Karpas-422 (cell line): ENCODE data around the gene CTAG1A. TPM values are rescaled to one million over a fixed set of nuclear protein-coding genes. Genes with fewer than 3 reads are reported as not detected.
"Not testable (repeated sequence)": the region's sequence is repeated elsewhere in the genome, so short reads cannot be mapped to it uniquely, and the experiment has no call there.

ENCODE experiments used
- DNase-seq: peaks from one replicate; pipeline ENCODE4 v3.0.0-alpha.2; 2015
- H2AFZ ChIP-seq: fragments of 200-600 bp; sonication (generic); 2 replicates; pipeline ENCODE4 v1.6.1; 2014; ENCODE audit warnings: antibody characterized with exemption, low read length, mixed read lengths
- H3K27ac ChIP-seq: fragments of 200-600 bp; sonication (generic); 2 replicates; pipeline ENCODE4 v1.5.1; 2014; ENCODE audit warnings: mild to moderate bottlenecking, low read length, moderate library complexity
- H3K27me3 ChIP-seq: fragments of 200-600 bp; sonication (generic); 2 replicates; pipeline ENCODE4 v1.6.1; 2014; ENCODE audit warnings: low read length, mixed read lengths
- H3K36me3 ChIP-seq: fragments of 200-600 bp; sonication (generic); 2 replicates; pipeline ENCODE4 v1.6.1; 2014; ENCODE audit warnings: low read length, mixed read lengths; ENCODE audit not compliant: insufficient read depth
- H3K4me1 ChIP-seq: fragments of 200-600 bp; sonication (generic); 2 replicates; pipeline ENCODE4 v1.6.1; 2014; ENCODE audit warnings: mild to moderate bottlenecking, low read length, mixed read lengths
- H3K4me2 ChIP-seq: fragments of 200-600 bp; sonication (generic); 2 replicates; pipeline ENCODE4 v1.6.1; 2014; ENCODE audit warnings: low read length, low read depth, mild to moderate bottlenecking; ENCODE audit not compliant: poor library complexity, severe bottlenecking
- H3K4me3 ChIP-seq: fragments of 200-600 bp; sonication (generic); 2 replicates; pipeline ENCODE4 v1.5.1; 2014; ENCODE audit warnings: mild to moderate bottlenecking, antibody characterized with exemption, low read length, mixed read lengths
- H3K79me2 ChIP-seq: fragments of 200-600 bp; sonication (generic); 2 replicates; pipeline ENCODE4 v1.6.1; 2014; ENCODE audit warnings: mild to moderate bottlenecking, low read length, mixed read lengths
- H3K9ac ChIP-seq: fragments of 200-600 bp; sonication (generic); 2 replicates; pipeline ENCODE4 v1.6.0; 2014; ENCODE audit warnings: low read length
- H3K9me2 ChIP-seq: fragments of 200-600 bp; sonication (generic), shearing (Covaris generic); replicated peaks from 2 replicates; pipeline ENCODE4 v1.6.0; 2014; ENCODE audit warnings: mild to moderate bottlenecking, low read length, moderate library complexity; ENCODE audit not compliant: insufficient read depth
- H3K9me3 ChIP-seq: fragments of 300-700, 200-600 bp; sonication (generic); 2 replicates; pipeline ENCODE4 v1.6.1; 2014; ENCODE audit warnings: low read length, mixed read lengths
- H4K20me1 ChIP-seq: fragments of 200-600 bp; sonication (generic); 2 replicates; pipeline ENCODE4 v1.6.1; 2014; ENCODE audit warnings: mild to moderate bottlenecking, antibody characterized with exemption, low read length, low read depth; ENCODE audit not compliant: insufficient read depth
- total RNA-seq: library from RNA; depleted of rRNA; stranded (reverse); fragments of >200 nt; shearing (Covaris generic); gene quantifications from 2 replicates; pipeline ENCODE4 v1.2.3, GENCODE V29; 2014; ENCODE audit warnings: low replicate concordance

Gene CTAG1A
- total RNA-seq, 1 experiment from 2014 or later, result not detected

- H3K4me3 ChIP-seq, H3K79me2 ChIP-seq, H3K4me1 ChIP-seq, H3K4me2 ChIP-seq, H2AFZ ChIP-seq, H3K9ac ChIP-seq, DNase-seq, H3K9me2 ChIP-seq, H3K27ac ChIP-seq, H4K20me1 ChIP-seq, H3K9me3 ChIP-seq, H3K27me3 ChIP-seq, H3K36me3 ChIP-seq: not testable (repeated sequence)
These were observed 26.0 kb upstream of the CTAG1A start for GRCh38 chrX:154558896-154559295.

GRCh38 chrX:154560326-154560725, 24.6 kb upstream of the CTAG1A start:
- not testable (repeated sequence) for H3K4me1 ChIP-seq, H4K20me1 ChIP-seq, H3K79me2 ChIP-seq, H3K36me3 ChIP-seq, H3K4me2 ChIP-seq, H3K27me3 ChIP-seq, H3K9me3 ChIP-seq, H3K9me2 ChIP-seq, H3K27ac ChIP-seq, DNase-seq, H3K9ac ChIP-seq, H2AFZ ChIP-seq, H3K4me3 ChIP-seq

DNA sequence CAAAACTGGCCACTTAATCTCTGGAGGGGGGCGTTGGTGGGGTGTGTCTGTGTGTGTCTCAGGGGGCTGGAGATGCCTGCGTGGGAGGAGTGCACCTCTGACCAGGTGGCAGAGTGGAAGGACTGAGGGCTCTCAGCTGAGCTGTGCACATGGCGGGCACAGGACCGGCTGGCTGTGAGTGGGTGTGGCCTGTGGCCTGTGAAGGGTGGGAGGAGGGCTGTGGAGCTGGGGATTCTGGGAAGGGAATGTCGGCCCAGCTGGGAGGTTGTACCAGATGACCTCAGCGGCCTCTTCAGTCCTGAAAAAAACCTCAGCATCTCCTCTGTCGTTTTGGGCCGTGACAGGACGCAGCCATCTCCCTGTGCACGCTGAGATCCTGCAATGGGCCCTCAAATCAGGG, 22.6 kb upstream of the CTAG1A start:
- H3K79me2 ChIP-seq, result not testable (repeated sequence)

DNA sequence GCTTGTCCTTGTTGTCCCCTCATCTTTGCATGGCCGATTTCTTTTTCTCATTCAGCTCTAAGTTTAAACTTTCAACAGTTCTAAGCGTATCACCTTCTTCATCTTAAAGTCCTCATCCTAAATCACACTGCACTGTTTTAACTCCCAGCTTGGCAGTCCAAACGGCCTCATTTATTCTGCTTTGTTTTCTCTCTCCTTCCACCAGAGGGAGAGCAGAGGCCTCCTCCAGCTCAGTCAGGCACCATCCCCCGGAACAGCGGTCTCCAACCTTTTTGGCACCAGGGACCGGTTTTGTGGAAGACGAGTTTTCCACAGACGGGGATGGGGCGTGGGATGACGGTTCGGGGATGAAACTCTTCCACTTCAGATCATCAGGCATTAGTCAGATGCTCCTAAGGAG, 14.6 kb upstream of the CTAG1A start:
- H3K4me1 ChIP-seq, H3K36me3 ChIP-seq, H3K27ac ChIP-seq, H3K9me2 ChIP-seq, H3K4me2 ChIP-seq, DNase-seq, H3K79me2 ChIP-seq, H4K20me1 ChIP-seq, H3K27me3 ChIP-seq, H3K9ac ChIP-seq, H3K9me3 ChIP-seq, H3K4me3 ChIP-seq, H2AFZ ChIP-seq: not testable (repeated sequence)

More for the DNA sequence above, 22.6 kb upstream of the CTAG1A start:
- not testable (repeated sequence) for H3K4me3 ChIP-seq, H3K9ac ChIP-seq, H4K20me1 ChIP-seq, H3K27me3 ChIP-seq, DNase-seq, H3K9me3 ChIP-seq, H3K4me1 ChIP-seq, H3K36me3 ChIP-seq, H3K4me2 ChIP-seq, H3K9me2 ChIP-seq, H3K27ac ChIP-seq, H2AFZ ChIP-seq

DNA sequence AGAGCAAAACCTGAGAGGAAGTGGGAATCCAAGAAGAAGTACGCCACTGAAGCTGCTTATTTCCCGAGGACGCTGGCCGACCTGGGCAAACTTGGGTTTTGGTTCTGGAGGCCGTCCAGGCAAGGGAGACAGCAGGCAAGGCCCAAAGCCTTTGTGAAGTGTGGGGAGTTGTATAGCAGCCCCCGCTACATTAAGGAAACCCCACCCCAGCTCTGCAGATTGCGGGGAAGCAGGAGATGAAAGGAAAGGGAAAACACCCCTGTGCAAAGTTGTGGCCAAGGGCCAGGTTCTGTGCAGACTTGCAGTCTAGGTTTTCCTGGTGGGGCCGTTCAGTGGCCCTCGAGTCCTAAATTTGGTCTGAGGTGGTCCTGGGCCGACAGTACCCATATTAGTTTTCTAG, 11.9 kb upstream of the CTAG1A start:
- not testable (repeated sequence) for H3K27ac ChIP-seq, H3K79me2 ChIP-seq, H3K9ac ChIP-seq, H3K27me3 ChIP-seq, H3K9me2 ChIP-seq, H3K4me3 ChIP-seq, H3K4me2 ChIP-seq, H4K20me1 ChIP-seq, H3K4me1 ChIP-seq, H2AFZ ChIP-seq, H3K9me3 ChIP-seq, H3K36me3 ChIP-seq, DNase-seq

- not testable (repeated sequence) for H3K27ac ChIP-seq, H3K27me3 ChIP-seq, H3K9ac ChIP-seq, H3K9me2 ChIP-seq, H2AFZ ChIP-seq, H3K4me2 ChIP-seq, H3K4me3 ChIP-seq, H3K9me3 ChIP-seq, H4K20me1 ChIP-seq, H3K4me1 ChIP-seq, H3K79me2 ChIP-seq, H3K36me3 ChIP-seq, DNase-seq
These were observed 9.9 kb upstream of the CTAG1A start for GRCh38 chrX:154575076-154575475.

DNA sequence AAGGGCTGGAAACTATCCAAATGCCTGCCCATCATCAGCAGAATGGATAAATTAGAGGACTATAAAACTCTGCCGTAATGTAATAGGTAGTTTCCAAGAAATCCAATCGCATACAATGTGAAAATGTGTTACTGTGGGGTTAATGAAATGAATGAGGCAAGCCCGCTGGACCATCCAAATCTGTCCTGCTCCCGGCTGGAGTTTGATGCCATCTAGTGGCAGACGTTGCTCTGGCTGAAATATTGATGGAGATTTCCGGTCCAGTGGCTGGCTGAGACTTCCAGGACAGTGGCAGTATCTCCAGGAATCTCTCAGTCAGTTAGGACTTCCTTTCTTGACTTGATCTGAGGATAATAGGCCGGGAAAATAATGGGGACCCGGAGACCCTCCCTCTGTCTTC, 1.9 kb upstream of the CTAG1A start:
- not testable (repeated sequence) for H3K27ac ChIP-seq, H4K20me1 ChIP-seq

GRCh38 chrX:154590415-154590814, 5.5 kb downstream of the CTAG1A start:
- not testable (repeated sequence) for H3K79me2 ChIP-seq, H3K4me3 ChIP-seq, H3K4me2 ChIP-seq, H3K36me3 ChIP-seq, H3K9me2 ChIP-seq, DNase-seq, H3K9me3 ChIP-seq, H2AFZ ChIP-seq, H3K27me3 ChIP-seq, H3K27ac ChIP-seq, H3K4me1 ChIP-seq, H4K20me1 ChIP-seq, H3K9ac ChIP-seq

More for the DNA sequence above, 1.9 kb upstream of the CTAG1A start:
- not testable (repeated sequence) for H3K9ac ChIP-seq, DNase-seq, H3K79me2 ChIP-seq, H2AFZ ChIP-seq, H3K4me3 ChIP-seq, H3K4me1 ChIP-seq, H3K36me3 ChIP-seq, H3K4me2 ChIP-seq, H3K27me3 ChIP-seq, H3K9me3 ChIP-seq, H3K9me2 ChIP-seq

DNA sequence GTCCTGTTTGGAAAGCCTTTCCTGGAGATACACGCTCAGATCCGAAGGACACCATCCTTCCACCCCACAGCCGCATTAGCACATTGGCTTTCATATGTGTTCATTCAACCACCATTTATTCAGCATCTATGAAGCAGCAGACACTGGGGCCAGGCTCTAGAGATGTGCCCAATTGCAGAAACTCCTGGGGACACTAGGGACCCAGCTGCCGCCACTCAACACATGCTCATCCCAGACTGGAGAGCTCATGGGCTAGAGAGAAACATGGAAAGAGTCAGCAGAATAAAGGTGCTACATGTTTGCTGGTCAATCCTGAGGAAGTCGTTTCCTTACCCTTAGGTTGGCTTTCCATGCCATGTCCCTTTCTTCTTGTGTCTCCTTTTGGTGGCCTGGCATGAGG, 7.6 kb downstream of the CTAG1A start:
- no peak overlapping the region for H3K9ac ChIP-seq
- no peak overlapping the region for H3K4me2 ChIP-seq
- no peak overlapping the region for H3K4me3 ChIP-seq
- peak; percentile 22 for DNase-seq
- no peaks in the 10 kb centered on the region for H4K20me1 ChIP-seq
- no peak overlapping the region for H2AFZ ChIP-seq
- H3K9me2 ChIP-seq, result no peaks in the 10 kb centered on the region
- H3K79me2 ChIP-seq, result no peaks in the 10 kb centered on the region
- H3K27me3 ChIP-seq, result no peaks in the 10 kb centered on the region
- H3K4me1 ChIP-seq, result no peaks in the 10 kb centered on the region
- no peaks in the 10 kb centered on the region for H3K9me3 ChIP-seq
- H3K36me3 ChIP-seq, result no peaks in the 10 kb centered on the region
- H3K27ac ChIP-seq, result no peak overlapping the region
